SK-N-SH (cell line): Measurements from ENCODE around the gene PCSK5. TPM values are rescaled to one million over a fixed set of nuclear protein-coding genes. Genes with fewer than 3 reads are reported as not detected.

Experiments used
- CTCF ChIA-PET: fragments of 300-600, 350-600 bp; formaldehyde crosslinking; extraction: SDS; loops from one replicate; lab custom pipeline; 2021; lab: Yijun Ruan, JAX
- POLR2A ChIA-PET: fragments of 350-600 bp; sonication (Branson Sonifier 250); formaldehyde crosslinking; extraction: SDS; loops from one replicate; lab custom pipeline; 2020; ENCODE audit warnings: antibody characterized with exemption, inconsistent platforms; lab: Yijun Ruan, JAX
- DNase-seq: peaks from one replicate; pipeline ENCODE4 v3.0.0; 2012
- H2AFZ ChIP-seq: fragments of 200-600 bp; sonication (generic); 2 replicates; pipeline ENCODE4 v1.8.1; 2016; ENCODE audit warnings: antibody characterized with exemption, mild to moderate bottlenecking, low read depth
- H3F3A ChIP-seq: fragments of 200-600 bp; sonication (generic); replicated peaks from 2 replicates; pipeline ENCODE3; 2016; ENCODE audit warnings: antibody characterized with exemption, mild to moderate bottlenecking; ENCODE audit not compliant: insufficient read depth
- H3K27ac ChIP-seq, 2 experiments: fragments of 200-500 bp in 1 of 2; fragments of 200-600 bp in 1 of 2; sonication (Bioruptor generic) in 1 of 2; sonication (generic), shearing (Covaris generic) in 1 of 2; 2 replicates each; pipeline versions ENCODE4 v1.5.1 to v1.6.1; 2014 to 2016; ENCODE audit warnings: low read depth in 2 of 2, inconsistent platforms in 1 of 2, low read length in 1 of 2, mild to moderate bottlenecking in 1 of 2, mixed read lengths in 1 of 2
- H3K27me3 ChIP-seq: fragments of 200-600 bp; sonication (generic), shearing (Covaris generic); 2 replicates; pipeline ENCODE4 v1.6.1; 2016; ENCODE audit warnings: mixed run types; ENCODE audit not compliant: insufficient read depth
- H3K36me3 ChIP-seq, 2 experiments: fragments of 200-500 bp in 1 of 2; fragments of 200-600 bp in 1 of 2; sonication (Bioruptor generic) in 1 of 2; sonication (generic) in 1 of 2; replicated peaks in 1 of 2; 2 replicates each; pipeline versions ENCODE3 to v1.5.1; 2014 to 2016; ENCODE audit warnings: low read length in 1 of 2, mild to moderate bottlenecking in 1 of 2; ENCODE audit not compliant: insufficient read depth in 2 of 2, control insufficient read depth in 1 of 2
- H3K4me1 ChIP-seq, 2 experiments: fragments of 200-500 bp in 1 of 2; fragments of 200-600 bp in 1 of 2; sonication (Bioruptor generic) in 1 of 2; sonication (generic), shearing (Covaris generic) in 1 of 2; 2 replicates each; pipeline versions ENCODE4 v1.5.1 to v1.6.1; 2014 to 2016; ENCODE audit warnings: low read depth in 1 of 2, low read length in 1 of 2, mixed run types in 1 of 2; ENCODE audit not compliant: insufficient read depth in 2 of 2, control insufficient read depth in 1 of 2
- H3K4me2 ChIP-seq: fragments of 200-600 bp; sonication (generic), shearing (Covaris generic); 2 replicates; pipeline ENCODE4 v1.6.1; 2017; ENCODE audit warnings: mixed run types
- H3K4me3 ChIP-seq, 2 experiments: fragments of 200-500 bp in 1 of 2; fragments of 200-600 bp in 1 of 2; sonication (Bioruptor generic) in 1 of 2; sonication (generic), shearing (Covaris generic) in 1 of 2; 2 replicates each; pipeline versions ENCODE4 v1.5.1 to v1.8.1; 2014 to 2016; ENCODE audit warnings: low read depth in 2 of 2, inconsistent platforms in 1 of 2, low read length in 1 of 2, mild to moderate bottlenecking in 1 of 2, mixed read lengths in 1 of 2, moderate library complexity in 1 of 2
- H3K79me2 ChIP-seq: fragments of 200-600 bp; sonication (generic); 2 replicates; pipeline ENCODE4 v1.8.1; 2017; ENCODE audit warnings: mild to moderate bottlenecking; ENCODE audit not compliant: insufficient read depth
- H3K9ac ChIP-seq: fragments of 200-600 bp; sonication (generic); 2 replicates; pipeline ENCODE4 v1.6.1; 2017; ENCODE audit warnings: mixed run types
- H3K9me2 ChIP-seq: fragments of 200-600 bp; sonication (generic); 2 replicates; pipeline ENCODE4 v1.6.1; 2017; ENCODE audit warnings: mixed run types
- H3K9me3 ChIP-seq: fragments of 200-600 bp; sonication (generic); 2 replicates; pipeline ENCODE4 v1.6.1; 2017; ENCODE audit warnings: mixed run types, mild to moderate bottlenecking, moderate library complexity
- H4K20me1 ChIP-seq: fragments of 200-600 bp; sonication (generic); 2 replicates; pipeline ENCODE4 v1.6.1; 2017; ENCODE audit warnings: mild to moderate bottlenecking, mixed run types; ENCODE audit not compliant: insufficient read depth
- FOXM1 ChIP-seq: IDR thresholded peaks from 2 replicates; pipeline ENCODE4 v1.4.0; 2012; ENCODE audit warnings: low read depth, mild to moderate bottlenecking
- MAX ChIP-seq: IDR thresholded peaks from 2 replicates; pipeline ENCODE4 v1.4.0; 2012; ENCODE audit warnings: low read depth
- MEF2A ChIP-seq: IDR thresholded peaks from 2 replicates; pipeline ENCODE4 v1.4.0; 2012; ENCODE audit warnings: low read depth, borderline replicate concordance
- PBX3 ChIP-seq: IDR thresholded peaks from 2 replicates; pipeline ENCODE4; 2012
- POLR2AphosphoS5 ChIP-seq: IDR thresholded peaks from 2 replicates; pipeline ENCODE4 v1.6.1; 2012; ENCODE audit warnings: low read depth, low read length
- TAF1 ChIP-seq: IDR thresholded peaks from 2 replicates; pipeline ENCODE4 v1.6.1; 2012; ENCODE audit warnings: low read depth, mild to moderate bottlenecking, low read length, moderate library complexity, borderline replicate concordance
- USF2 ChIP-seq: fragments of 150-350 bp; IDR thresholded peaks from 2 replicates; pipeline ENCODE4 v1.6.1; 2017; ENCODE audit warnings: antibody characterized with exemption, low read length, low read depth, borderline replicate concordance
- WGBS: methylation state at CpG from one replicate; pipeline ENCODE4 v1.1.6; 2017; ENCODE audit warnings: low lambda C conversion rate; 5-methylcytosine and 5-hydroxymethylcytosine counted together
- polyA plus RNA-seq, 3 experiments: library from polyadenylated mRNA; depleted of rRNA; stranded (reverse); fragments of >200 nt; gene quantifications; 2 replicates each; pipeline ENCODE4 v1.2.3, GENCODE V29; 2012

Gene PCSK5
- polyA plus RNA-seq, 1 of the 3 experiments (the other 2 are of a cell fraction) = 0.08 TPM

GRCh38 chr9:76338418-76338817 lies 447.9 kb downstream of the PCSK5 start:
- Histone ChIP-seq H3F3A (no peaks in the 10 kb centered on the region), H3K4me1 (no peaks in the 10 kb centered on the region), H3K9me2 (no peaks in the 10 kb centered on the region), H3K27me3 (peaks cover 11% of the 10 kb centered on the region; the same call in 1 of the 2 replicates), H3K36me3 (no peaks in the 10 kb centered on the region), H3K9ac (no peak overlapping the region), H3K27ac (no peak overlapping the region), H3K9me3 (no peaks in the 10 kb centered on the region), H2AFZ (no peak overlapping the region), H3K4me2 (no peak overlapping the region), H3K4me3 (no peak overlapping the region), H4K20me1 (no peaks in the 10 kb centered on the region), H3K79me2 (no peaks in the 10 kb centered on the region)
- POLR2A ChIA-PET = no interaction called here
- DNase-seq = no peak
- CTCF ChIA-PET = no interaction called here
- TF ChIP-seq MAX = no peak
- WGBS = 16% methylated on average over 6 of the region's 6 CpGs

GRCh38 chr9:76341616-76342015 lies 451.1 kb downstream of the PCSK5 start:
- WGBS = 38% methylated on average over 1 of the region's 1 CpG
- no peaks in the 10 kb centered on the region for H3K4me1 ChIP-seq
- no peaks in the 10 kb centered on the region for H3F3A ChIP-seq
- no peak overlapping the region for H3K4me2 ChIP-seq
- H3K9ac ChIP-seq = no peak overlapping the region
- H3K4me3 ChIP-seq = no peak overlapping the region
- no peaks in the 10 kb centered on the region; the same call in 1 of the 2 replicates for H3K27me3 ChIP-seq
- no peaks in the 10 kb centered on the region for H3K9me3 ChIP-seq
- CTCF ChIA-PET = no interaction called here
- POLR2A ChIA-PET = no interaction called here
- H2AFZ ChIP-seq = no peak overlapping the region
- H3K9me2 ChIP-seq = no peaks in the 10 kb centered on the region
- H3K27ac ChIP-seq = no peak overlapping the region
- no peaks in the 10 kb centered on the region for H3K79me2 ChIP-seq
- DNase-seq = no peak
- no peak for TF ChIP-seq USF2
- TF ChIP-seq, all 33 proteins: peak for 0
- Histone ChIP-seq H4K20me1 (no peaks in the 10 kb centered on the region), H3K36me3 (no peaks in the 10 kb centered on the region)

GRCh38 chr9:76342201-76342600 lies 451.7 kb downstream of the PCSK5 start:
- TF ChIP-seq TAF1 (no peak), POLR2AphosphoS5 (no peak), PBX3 (no peak), MEF2A (no peak), FOXM1 (no peak)
- no peak for DNase-seq
- Histone ChIP-seq H3K4me3 (no peak overlapping the region), H3K79me2 (no peaks in the 10 kb centered on the region), H3K4me1 (no peaks in the 10 kb centered on the region), H2AFZ (no peak overlapping the region), H3K9me3 (no peaks in the 10 kb centered on the region), H3K9ac (no peak overlapping the region), H3F3A (no peaks in the 10 kb centered on the region), H3K27ac (no peak overlapping the region), H4K20me1 (no peaks in the 10 kb centered on the region), H3K27me3 (no peaks in the 10 kb centered on the region; the same call in 1 of the 2 replicates), H3K9me2 (no peaks in the 10 kb centered on the region), H3K4me2 (no peak overlapping the region), H3K36me3 (no peaks in the 10 kb centered on the region)
- CTCF ChIA-PET = no interaction called here
- WGBS = 3% methylated on average over 1 of the region's 1 CpG
- POLR2A ChIA-PET = no interaction called here
